ENCODE measurements around the gene FAM180B.

- TF ChIP-seq CTCF (conservative IDR thresholded peaks at IDR 0.05; ENCODE audit: low read depth in 2 of 2) (no peak), REST (IDR thresholded peaks at IDR 0.05; ENCODE audit: unreplicated experiment) (no peak), EZH2phosphoT487 (IDR thresholded peaks at IDR 0.05; ENCODE audit: unreplicated experiment) (no peak), EZH2 (IDR thresholded peaks at IDR 0.05; ENCODE audit: low read depth, unreplicated experiment) (no peak), POLR2AphosphoS5 (IDR thresholded peaks at IDR 0.05; ENCODE audit: low read depth) (no peak), JUNB (IDR thresholded peaks at IDR 0.05; ENCODE audit: unreplicated experiment) (no peak), ETS1 (IDR thresholded peaks at IDR 0.05) (no peak), CREB1 (CRISPR knock-in tag; IDR thresholded peaks at IDR 0.05; ENCODE audit: low read depth) (no peak), ZNF114 (CRISPR knock-in tag; IDR thresholded peaks at IDR 0.05) (no peak), ZNF331 (CRISPR knock-in tag; IDR thresholded peaks at IDR 0.05; ENCODE audit: low read depth) (no peak), STAT1 (IDR thresholded peaks at IDR 0.05; ENCODE audit: unreplicated experiment) (no peak), NANOG (IDR thresholded peaks at IDR 0.05; ENCODE audit: borderline replicate concordance) (no peak)
These were observed 27.8 kb upstream of the FAM180B start for GRCh38 chr11:47558695-47559094.
